Sciatic nerve (tissue), 2 donors: Measurements from ENCODE around the gene FETUB. TPM values are rescaled to one million over a fixed set of nuclear protein-coding genes. Genes with fewer than 3 reads are reported as not detected.

Experiments used
- ATAC-seq: fragments of 200-7000 bp; cut with Tn5 transposase; one replicate; pipeline ENCODE4 v1.9.1; 2020; ENCODE audit warnings: mild to moderate bottlenecking, moderate library complexity
- DNase-seq: peaks from one replicate; pipeline ENCODE4 v3.0.0-alpha.2; 2020; ENCODE audit warnings: low spot score
- intact Hi-C: fragments of 100-400 bp; cut with DNase I; formaldehyde crosslinking; loops from one replicate; pipeline ENCODE4 v1.14.2; 2022
- total RNA-seq: library from RNA; stranded (reverse); fragmentation: NEBNext Ultra II Directional; extraction: Animal tissue kit (Norgen Biotek cat#: 25700); gene quantifications from one replicate; pipeline ENCODE4 v1.2.1, GENCODE V29; 2021
- donor health status: DM: no; HTN: no; CAD: no.
- donor health status: DM: no; HTN: no; CAD: no.

FETUB gene
- total RNA-seq, 1 donor from 2014 or later = not detected

- intact Hi-C loops = no loop called here
- no peak for DNase-seq
- no peak for ATAC-seq
These were observed 28.1 kb upstream of the FETUB start for GRCh38 chr3:186612065-186612464.

GRCh38 chr3:186612721-186613636 lies 27.2 kb upstream of the FETUB start, which contains the start of gene AHSG:
Gene AHSG, plus strand, starts transcription at chr3:186613060. Its CDS starts 82 bp downstream, at chr3:186613142.
- ATAC-seq = no peak
- intact Hi-C loops = no loop called here

GRCh38 chr3:186613637-186614265 lies 26.4 kb upstream of the FETUB start:
- intact Hi-C loops = no loop called here
- ATAC-seq = no peak
- DNase-seq = no peak

More at GRCh38 chr3:186612721-186613636, 27.2 kb upstream of the FETUB start, which contains the start of gene AHSG:
- no peak for DNase-seq

- DNase-seq (no peak), ATAC-seq (no peak)
- intact Hi-C loops = no loop called here
These were observed 26.0 kb upstream of the FETUB start for GRCh38 chr3:186614266-186614596.

- ATAC-seq (peak; percentile 72), DNase-seq (peak; percentile 85)
- intact Hi-C loops = no loop called here
These were observed 25.4 kb upstream of the FETUB start for GRCh38 chr3:186614597-186615483.

GRCh38 chr3:186616299-186616617 lies 23.9 kb upstream of the FETUB start:
- no peak for ATAC-seq
- intact Hi-C loops = no loop called here
- no peak for DNase-seq

- DNase-seq = peak; percentile 86
- ATAC-seq = peak; percentile 93
- intact Hi-C loops = no loop called here
These were observed 22.9 kb upstream of the FETUB start for GRCh38 chr3:186617036-186617946.

- no peak for ATAC-seq
- intact Hi-C loops = no loop called here
- DNase-seq = no peak
These were observed 21.8 kb upstream of the FETUB start for GRCh38 chr3:186618318-186618938.

- no peak for ATAC-seq
- intact Hi-C loops = no loop called here
These were observed 20.4 kb upstream of the FETUB start for GRCh38 chr3:186619787-186620212.

GRCh38 chr3:186620213-186621092 lies 19.7 kb upstream of the FETUB start:
- intact Hi-C loops = no loop called here
- no peak for ATAC-seq
- DNase-seq = no peak

More at GRCh38 chr3:186619787-186620212, 20.4 kb upstream of the FETUB start:
- no peak for DNase-seq

GRCh38 chr3:186621894-186622650 lies 18.1 kb upstream of the FETUB start:
- DNase-seq = no peak
- intact Hi-C loops = no loop called here
- no peak for ATAC-seq

- intact Hi-C loops = no loop called here
- DNase-seq = no peak
- ATAC-seq = no peak
These were observed 17.4 kb upstream of the FETUB start for GRCh38 chr3:186622651-186623310.

GRCh38 chr3:186624598-186624997 lies 15.6 kb upstream of the FETUB start:
- intact Hi-C loops = no loop called here
- no peak for ATAC-seq
- DNase-seq = no peak

GRCh38 chr3:186625600-186626042 lies 14.6 kb upstream of the FETUB start:
- ATAC-seq = no peak
- no peak for DNase-seq
- intact Hi-C loops = no loop called here

- no peak for DNase-seq
- intact Hi-C loops = no loop called here
- no peak for ATAC-seq
These were observed 13.8 kb upstream of the FETUB start for GRCh38 chr3:186626254-186626847.
